ENCODE data around the gene TRIM44.
"Not testable (repeated sequence)": the region's sequence is repeated elsewhere in the genome, so short reads cannot be mapped to it uniquely, and the experiment has no call there.

Gene TRIM44

GRCh38 chr11:35753573-35753972 is 91.0 kb downstream of the TRIM44 start:
- DNase-seq (ENCODE audit: low spot score) = not testable (repeated sequence)

- DNase-seq (ENCODE audit: low spot score) = not testable (repeated sequence)
Observed at GRCh38 chr11:35759951-35760350, 97.4 kb downstream of the TRIM44 start.

GRCh38 chr11:35761899-35762298 is 99.3 kb downstream of the TRIM44 start:
- DNase-seq (ENCODE audit: low spot score) = no peak

DNA sequence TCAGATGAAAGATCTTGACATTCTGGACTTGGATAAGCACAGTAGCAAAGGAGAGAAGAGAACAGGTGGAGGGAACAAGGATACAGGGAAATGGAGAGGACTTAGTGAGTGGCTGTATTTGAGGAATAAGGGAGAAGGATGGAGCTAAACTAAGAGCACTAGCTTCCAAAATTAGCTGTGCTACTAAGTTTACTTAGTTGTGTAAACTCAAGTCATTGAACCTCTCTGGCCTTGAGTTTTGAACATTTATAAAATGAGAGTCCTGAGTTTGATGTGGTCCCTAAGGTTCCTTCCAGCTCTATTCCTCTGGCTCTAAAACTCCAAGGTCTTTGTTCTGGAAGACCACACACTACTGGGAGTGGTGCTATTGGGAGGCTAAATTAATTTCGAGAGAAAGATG is 100.7 kb downstream of the TRIM44 start:
- DNase-seq (ENCODE audit: low spot score) = no peak

DNA sequence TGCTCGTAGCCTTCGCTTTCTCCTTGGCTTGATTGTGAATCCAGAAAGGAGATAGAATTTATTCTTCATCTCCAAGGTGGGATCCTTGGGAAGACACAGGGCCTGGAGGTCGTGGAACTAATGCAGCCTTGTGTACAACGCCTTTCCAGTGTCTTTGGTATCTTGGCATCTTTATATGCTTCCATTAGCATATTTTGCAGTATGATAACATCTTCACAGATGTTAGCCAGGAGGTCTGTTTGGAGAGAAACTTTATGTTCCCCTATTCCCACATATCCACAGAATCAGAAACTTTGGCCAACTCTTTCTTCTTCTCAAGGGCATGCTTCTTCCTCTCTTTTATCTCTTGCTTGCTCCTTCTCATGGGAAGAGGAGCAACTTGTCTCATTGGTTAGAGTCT is 101.2 kb downstream of the TRIM44 start:
- no peak for DNase-seq (ENCODE audit: low spot score)

GRCh38 chr11:35764417-35764816 is 101.8 kb downstream of the TRIM44 start:
- no peak for DNase-seq (ENCODE audit: low spot score)

- no peak for DNase-seq (ENCODE audit: low spot score)
Observed at GRCh38 chr11:35765211-35765610, 102.6 kb downstream of the TRIM44 start.

DNA sequence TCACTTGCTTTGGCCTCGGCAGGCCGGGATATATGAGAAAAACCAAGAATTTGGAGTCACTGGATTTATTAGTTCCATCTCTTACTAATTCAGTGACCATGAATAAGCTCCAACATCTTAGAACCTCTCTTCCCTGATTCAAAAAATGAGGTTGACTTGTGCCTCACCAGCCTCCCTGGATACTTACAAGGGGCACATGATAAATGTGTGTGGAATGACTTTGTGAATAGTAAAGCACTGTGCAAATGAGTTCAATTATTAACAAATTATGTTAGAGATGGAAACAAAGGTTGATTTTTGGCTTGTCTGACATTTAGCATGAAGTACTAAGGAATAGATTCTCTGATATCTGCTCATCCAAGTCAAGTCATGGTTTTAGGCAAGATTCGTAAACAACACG is 104.1 kb downstream of the TRIM44 start:
- DNase-seq (ENCODE audit: low spot score) = no peak

GRCh38 chr11:35770425-35770824 is 107.8 kb downstream of the TRIM44 start:
- DNase-seq (ENCODE audit: low spot score) = not testable (repeated sequence)

DNA sequence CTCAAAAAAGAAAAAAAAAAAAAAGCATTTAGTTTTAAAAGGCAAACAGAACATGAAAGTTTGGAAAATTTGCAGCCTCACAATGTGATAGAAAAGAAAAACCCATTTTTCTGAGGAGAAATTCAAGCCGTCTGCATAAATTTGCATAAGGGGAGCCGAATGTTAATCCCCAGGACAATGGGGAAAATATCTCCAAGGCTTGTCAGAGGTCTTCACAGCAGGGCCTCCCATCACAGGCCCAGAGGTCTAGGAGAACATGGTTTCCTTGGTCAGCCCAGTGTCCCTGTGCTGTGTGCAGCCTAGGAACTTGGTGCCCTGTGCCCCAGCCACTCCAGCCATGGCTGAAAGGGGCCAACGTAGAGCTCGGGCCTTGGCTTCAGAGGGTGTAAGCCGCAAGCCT is 109.1 kb downstream of the TRIM44 start:
- DNase-seq (ENCODE audit: low spot score) = no peak

- not testable (repeated sequence) for DNase-seq (ENCODE audit: low spot score)
Observed at GRCh38 chr11:35777241-35777640, 114.7 kb downstream of the TRIM44 start.

DNA sequence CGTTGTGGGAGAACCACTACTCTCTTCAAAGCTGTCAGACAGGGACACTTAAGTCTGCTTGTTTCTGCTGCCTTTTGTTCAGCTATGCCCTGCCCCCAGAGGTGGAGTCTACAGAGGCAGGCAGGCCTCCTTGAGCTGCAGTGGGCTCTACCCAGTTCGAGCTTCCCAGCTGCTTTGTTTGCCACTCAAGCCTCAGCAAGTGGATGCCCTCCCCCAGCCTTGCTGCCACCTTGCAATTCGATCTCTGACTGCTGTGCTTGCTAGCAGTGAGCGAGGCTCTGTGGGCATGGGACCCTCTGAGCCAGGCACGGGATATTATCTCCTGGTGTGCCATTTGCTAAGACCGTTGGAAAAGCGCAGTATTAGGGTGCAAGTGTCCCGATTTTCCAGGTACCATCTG is 116.4 kb downstream of the TRIM44 start:
- DNase-seq (ENCODE audit: low spot score) = not testable (repeated sequence)

- DNase-seq (ENCODE audit: low spot score) = no peak
Observed at GRCh38 chr11:35779409-35779808, 116.8 kb downstream of the TRIM44 start.

DNA sequence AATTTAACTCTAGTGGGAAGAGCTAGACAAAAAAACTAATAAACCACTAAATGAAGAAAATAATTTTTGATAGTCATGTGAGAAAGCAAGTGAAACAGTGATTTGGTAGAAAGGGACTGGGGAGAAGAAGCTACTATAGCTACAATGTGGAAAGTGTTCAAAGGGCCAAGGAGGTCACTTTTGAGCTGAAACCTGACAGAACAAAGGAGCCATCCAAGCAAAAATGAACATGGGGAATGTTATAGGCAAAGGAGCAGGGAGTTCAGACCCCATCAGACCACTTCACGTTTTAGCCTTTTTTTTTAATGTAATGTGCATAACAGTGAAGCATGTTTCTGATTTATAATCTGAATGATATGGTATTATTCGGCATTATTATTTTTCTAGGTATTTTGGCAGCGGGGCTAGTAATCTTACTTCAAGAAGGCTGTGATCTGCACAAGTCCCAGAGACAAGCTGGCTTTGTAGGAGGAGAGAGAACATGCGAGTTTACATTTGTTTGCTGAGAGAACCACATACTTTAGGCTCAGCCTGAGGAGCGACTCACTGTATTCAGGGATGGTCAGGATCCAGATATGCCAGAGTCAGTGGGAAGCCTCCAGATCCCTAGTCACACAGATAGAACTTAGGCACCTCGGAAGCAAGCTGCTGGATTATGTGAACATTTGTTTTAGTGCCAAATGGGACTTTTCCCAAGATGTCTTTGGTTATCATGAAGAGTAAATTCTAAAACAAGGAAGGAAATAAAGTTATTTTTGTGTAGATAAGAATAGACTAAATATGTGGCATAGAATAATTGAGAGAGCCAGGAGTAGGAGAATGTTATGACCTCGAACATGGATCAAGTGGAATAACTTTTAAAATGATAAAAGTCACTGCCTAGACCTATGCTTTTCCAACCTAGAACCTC is 118.6 kb downstream of the TRIM44 start:
- no peak for DNase-seq (ENCODE audit: low spot score)

- no peak for DNase-seq (ENCODE audit: low spot score)
Observed at GRCh38 chr11:35781861-35782470, 119.4 kb downstream of the TRIM44 start.

DNA sequence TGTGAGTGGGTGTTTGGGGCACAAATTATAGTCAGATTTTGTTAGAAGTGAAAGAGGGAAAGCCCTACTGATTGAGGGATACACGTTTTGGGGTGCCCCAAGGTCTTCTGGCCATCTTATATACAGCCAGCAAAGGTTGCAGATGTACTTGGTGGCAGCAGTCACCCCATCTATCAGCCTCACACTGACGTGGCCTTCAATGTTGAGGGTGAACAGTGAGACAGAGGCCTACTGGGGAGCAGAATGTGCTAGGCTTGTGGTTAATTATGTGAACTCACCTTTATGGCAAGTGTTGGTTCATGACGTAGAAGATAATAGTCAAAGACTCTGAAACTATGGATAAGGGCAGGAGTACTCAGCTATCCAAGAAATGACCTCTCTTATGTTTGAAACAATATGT is 121.2 kb downstream of the TRIM44 start:
- DNase-seq (ENCODE audit: low spot score) = no peak

GRCh38 chr11:35784699-35785098 is 122.1 kb downstream of the TRIM44 start:
- no peak for DNase-seq (ENCODE audit: low spot score)

DNA sequence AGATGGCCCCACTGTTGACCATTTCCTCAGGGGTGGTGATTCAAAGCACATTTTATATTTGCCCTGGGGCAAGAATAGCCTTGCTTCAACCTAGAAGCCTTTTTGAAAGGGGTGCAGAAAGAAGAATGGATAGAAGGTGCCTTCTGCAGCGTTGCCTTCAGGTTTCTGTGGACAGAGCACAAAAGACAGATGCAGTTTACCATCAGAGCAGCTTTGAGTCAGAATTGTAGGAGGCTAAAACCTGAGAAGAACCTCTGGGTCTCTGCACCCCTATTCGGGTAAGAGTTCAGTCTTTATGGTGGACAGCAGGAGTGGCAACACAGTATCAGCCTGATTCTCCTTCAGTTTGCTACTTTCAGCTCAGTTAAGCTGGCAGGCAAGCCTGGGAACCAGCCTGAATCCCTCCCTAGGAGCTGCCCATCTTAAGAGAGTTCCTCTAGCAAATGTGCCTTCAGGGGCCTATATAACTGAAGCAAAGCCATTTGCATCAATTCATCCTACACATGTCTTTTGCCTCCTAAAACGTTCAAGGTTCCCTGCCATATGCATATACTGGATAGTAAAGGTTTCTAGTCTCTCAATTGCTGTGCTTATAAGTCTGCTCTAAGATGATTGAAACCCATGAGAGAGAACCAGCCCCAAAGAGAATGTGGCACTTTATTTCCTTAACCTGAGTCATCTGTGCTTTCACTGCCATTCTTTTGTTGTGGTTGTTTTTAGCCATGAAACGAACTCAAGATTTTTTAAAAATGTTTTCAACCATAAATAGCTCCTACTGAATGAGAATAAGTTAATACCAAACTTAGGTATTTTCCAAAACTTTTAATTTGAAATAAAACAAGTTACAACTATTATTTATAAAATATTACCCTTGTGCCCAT is 123.0 kb downstream of the TRIM44 start:
- no peak for DNase-seq (ENCODE audit: low spot score)

DNA sequence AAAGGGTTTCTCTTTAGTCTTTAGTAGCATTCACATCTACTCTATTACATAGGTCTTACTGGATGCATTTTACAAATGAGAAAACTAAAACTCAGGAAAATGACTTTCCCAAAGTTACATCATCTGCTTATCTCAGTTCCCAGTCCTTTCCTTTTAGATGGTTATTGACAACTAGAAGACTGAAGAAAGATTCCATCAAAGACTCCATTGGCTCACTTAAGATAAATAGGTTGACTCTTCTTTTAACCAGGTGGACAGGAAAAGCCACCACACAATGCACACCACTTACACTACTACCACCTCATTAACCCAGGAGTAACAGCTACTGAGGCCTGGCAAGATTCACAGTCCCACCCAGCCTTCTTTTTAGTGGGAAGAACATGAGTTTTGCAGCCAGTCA is 123.6 kb downstream of the TRIM44 start:
- no peak for DNase-seq (ENCODE audit: low spot score)

GRCh38 chr11:35787013-35787504 is 124.5 kb downstream of the TRIM44 start:
- no peak for DNase-seq (ENCODE audit: low spot score)

DNA sequence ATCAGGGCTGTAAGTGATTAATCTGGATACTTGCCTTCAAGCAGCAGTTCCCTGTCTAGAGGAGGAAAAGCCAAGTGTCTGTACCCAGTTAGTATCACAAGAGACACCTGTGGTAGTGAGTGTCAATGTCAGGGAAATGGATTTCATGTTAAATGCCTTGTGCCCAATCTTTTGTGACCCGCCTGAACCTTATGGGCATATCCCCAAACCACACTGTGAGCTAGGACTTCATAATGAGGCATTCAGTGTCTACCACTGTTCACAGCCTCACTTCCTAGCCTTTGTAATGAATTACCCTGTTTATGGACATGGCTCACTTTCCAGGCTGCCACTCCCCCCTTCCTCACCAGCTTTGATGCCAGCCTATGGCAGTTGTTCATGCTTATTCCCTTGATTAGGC is 125.1 kb downstream of the TRIM44 start:
- no peak for DNase-seq (ENCODE audit: low spot score)
